Activated CD4-positive, CD25-positive, alpha-beta regulatory T cell (primary cell): ENCODE measurements around the gene CACNA1B.
"Not testable (repeated sequence)": the region's sequence is repeated elsewhere in the genome, so short reads cannot be mapped to it uniquely, and the experiment has no call there.

ENCODE experiments used
- DNase-seq, 4 experiments: peaks; one replicate each; lab custom pipeline; 2025; lab: John Stamatoyannopoulos, UW

The CACNA1B gene

DNA sequence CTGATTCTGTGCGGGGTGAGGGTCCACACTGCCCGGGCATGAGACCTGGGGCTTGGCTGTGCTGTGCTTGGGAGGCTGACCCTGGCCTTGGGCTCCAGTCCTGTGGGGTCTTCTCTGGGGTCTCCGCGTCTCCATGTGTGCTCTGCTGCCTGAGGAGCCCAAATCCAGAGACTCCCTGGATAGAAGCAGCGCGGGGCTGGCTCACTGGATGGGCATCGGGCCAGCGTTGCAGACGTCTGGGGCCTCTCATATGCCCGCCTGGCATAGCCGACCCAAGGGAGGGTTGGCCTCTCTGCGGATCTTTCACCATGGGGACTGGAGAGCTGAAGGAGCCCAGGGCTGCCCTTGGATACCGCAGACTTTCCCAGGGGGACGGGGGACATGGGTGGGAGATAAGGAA is 12.4 kb downstream of the CACNA1B start:
- not testable (repeated sequence) for DNase-seq

DNA sequence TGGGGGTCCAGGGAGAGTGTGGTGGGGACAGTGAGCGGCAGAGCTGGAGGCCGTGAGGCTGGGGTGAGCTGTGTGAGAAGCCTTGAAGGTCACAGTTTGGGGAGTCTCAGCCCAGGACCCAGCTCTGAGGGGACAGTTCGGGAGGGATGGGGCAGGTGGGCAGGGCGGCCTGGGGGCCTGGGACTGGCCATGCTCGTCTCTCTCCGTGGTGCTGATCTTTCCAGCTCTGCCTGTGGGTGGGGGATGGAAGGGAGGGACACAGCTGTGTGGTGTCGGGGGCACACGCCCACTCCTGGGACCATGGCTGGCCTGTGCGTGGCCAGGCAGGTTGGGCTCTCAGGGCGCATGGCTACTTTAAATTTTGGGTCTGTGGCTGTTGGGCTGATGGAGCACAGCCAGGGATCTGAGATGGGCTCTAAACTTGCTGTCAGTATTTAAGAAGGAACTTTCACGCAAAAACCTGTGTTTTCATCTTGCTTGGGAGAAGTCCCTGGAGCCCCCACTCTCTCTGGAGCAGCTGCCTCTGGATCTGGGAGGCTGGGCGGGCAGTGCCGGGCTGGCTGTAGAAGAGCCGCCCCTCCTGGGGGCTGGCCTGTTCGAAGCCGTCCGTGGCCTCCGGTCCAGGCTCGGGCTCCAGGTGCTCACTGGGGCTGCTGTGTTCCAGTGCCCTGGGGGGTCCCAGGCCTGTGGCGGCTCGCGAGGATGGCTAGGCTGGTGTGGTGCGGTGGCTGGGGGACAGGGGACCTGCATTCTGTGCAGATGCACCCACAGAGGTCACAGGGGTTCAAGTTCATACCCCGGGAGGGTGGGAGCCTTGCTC is 13.4 kb downstream of the CACNA1B start:
- not testable (repeated sequence) for DNase-seq

- DNase-seq: no peak
Measured at GRCh38 chr9:137891588-137892423, 14.2 kb downstream of the CACNA1B start.

DNA sequence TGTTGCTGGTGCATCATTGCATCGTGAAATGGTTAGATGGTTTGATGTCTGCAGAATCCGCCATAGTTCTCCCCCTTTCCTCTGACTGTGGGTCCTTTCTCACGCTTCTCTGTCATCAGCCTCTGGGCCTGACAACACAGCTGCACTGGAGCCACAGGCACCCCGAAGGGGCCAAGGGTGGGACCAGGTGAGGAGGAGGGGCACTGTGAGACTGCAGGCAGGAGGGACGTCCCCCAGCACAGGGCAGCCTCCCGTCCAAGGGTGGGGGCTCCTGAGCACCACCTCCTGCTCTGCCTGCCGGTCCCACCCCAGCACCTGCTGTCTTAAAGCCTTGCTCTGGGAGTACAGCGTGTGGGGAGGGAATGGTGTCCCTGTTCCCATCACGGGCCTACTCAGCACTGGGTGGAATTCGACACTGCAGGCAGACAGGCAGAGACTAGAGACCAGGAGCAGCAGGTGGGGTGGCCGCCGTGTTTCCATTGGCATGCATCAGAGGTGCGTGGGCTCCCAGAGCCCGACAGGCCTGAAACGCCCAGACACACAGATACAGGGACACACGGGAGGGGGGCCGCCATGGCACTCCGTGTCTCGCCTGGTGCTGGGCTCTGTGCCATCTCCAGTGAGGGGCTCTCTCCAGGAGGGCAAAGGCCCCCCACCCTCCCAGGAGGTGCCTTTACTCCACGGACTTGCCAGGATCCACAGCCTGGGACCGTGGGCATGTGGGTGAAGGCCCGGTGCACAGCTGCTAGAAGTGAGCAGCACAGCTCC is 15.0 kb downstream of the CACNA1B start:
- DNase-seq: no peak

DNA sequence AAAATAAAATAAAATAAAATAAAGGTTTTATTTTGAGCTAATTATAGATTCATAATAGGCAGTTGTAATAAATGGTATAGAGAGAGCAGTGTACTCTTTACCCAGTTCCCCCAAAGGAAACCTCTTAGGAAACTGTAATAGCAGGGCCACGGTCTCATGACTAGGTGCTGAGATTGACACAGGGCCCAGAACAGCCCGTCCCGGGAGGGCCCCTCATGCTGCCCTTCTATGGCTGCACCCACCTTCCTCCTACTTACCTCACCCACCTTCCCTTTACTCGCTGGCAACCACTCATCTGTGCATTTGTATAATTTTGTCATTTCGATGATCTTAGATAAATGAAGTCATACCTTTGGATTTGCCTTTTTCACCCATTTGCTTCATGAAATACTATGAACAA is 16.1 kb downstream of the CACNA1B start:
- no peak for DNase-seq

DNA sequence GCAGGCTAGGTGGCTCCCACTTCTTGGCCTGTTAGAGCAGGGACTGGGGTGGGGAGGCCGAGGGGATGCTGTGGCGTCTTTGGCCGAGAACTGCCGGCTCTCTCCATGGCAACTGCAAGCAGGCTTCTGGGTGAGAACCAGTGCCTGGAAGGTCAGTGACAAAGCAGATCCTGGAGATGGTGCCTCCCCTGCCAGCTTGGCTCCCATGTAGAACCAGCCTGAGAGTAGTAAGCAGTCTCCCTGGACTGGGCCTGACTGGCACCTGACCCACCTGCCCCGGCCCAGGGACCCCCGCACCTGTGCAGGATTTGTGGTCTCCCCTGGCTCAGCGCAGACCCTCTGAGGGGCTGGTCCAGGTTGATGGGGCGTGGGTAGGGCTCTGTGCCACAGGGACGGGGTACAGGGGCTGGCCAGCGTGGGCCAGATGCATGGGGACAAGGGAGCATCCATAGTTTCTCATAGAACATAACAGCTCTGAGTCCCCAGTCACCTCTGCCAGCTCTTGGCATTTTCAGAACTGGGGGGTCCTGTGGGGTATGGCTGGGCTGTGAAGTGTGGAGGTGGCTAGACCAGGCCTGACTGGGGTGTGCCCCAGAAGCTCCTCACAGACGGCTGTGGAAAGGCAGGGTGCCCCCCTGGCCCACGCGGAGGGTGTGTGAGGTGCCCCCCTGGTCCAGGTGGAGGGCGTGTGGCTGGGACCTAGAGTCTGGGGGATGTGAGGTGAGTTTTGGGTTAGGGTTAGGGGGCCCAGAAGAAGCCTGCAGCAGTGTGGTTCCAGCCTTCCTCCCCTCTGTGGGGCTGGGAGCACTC is 22.2 kb downstream of the CACNA1B start:
- no peak for DNase-seq

DNA sequence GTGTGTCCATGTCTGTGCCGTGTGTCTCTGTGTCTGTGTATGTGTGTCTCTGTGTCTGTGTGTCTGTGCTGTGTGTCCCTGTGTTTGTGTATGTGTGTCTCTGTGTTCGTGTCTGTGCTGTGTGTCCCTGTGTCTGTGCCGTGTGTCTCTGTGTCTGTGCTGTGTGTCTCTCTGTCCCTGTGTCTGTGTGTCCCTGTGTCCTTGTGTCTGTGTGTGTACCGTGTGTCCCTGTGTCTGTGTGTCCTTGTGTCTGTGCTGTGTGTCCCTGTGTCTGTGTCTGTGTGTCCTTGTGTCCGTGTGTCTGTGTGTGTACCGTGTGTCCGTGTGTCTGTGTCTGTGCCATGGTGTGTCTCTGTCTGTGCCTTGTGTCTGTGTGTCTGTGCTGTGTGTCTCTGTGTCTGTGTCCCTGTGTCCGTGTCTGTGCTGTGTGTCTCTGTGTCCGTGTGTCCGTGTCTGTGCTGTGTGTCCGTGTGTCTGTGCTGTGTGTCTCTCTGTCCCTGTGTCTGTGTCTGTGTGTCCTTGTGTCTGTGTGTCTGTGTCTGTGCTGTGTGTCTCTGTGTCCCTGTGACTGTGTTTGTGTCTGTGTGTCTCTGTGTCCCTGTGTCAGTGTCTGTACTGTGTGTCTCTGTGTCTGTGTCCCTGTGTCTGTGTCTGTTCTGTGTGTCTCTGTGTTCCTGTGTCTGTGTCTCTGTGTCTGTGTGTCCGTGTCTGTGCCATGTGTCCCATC is 23.2 kb downstream of the CACNA1B start:
- no peak for DNase-seq

GRCh38 chr9:137902646-137903045 is 25.1 kb downstream of the CACNA1B start:
- no peak for DNase-seq

DNA sequence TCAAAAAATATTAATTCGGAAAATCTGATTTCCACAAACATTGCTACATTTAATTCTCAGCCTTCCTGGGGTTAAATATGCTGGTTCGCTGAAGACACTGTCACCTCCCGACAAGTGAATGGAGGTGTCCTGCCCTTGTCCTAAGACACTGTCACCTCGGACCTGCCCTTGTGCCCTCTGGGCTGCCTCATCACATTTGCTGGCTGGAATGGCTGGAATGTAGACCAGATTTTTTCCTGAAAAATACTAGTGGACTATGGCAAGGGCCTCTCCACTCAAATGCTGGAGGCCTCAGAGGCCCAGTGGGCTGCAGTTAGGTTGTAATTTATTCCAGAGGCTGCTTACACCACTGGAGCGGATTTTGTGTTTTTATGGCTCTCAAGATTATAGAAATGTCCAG is 28.2 kb downstream of the CACNA1B start:
- no peak for DNase-seq

GRCh38 chr9:137907776-137908175 is 30.2 kb downstream of the CACNA1B start:
- no peak for DNase-seq

GRCh38 chr9:137912671-137913070 is 35.1 kb downstream of the CACNA1B start:
- DNase-seq: no peak

GRCh38 chr9:137913132-137913531 is 35.5 kb downstream of the CACNA1B start:
- DNase-seq: no peak

DNA sequence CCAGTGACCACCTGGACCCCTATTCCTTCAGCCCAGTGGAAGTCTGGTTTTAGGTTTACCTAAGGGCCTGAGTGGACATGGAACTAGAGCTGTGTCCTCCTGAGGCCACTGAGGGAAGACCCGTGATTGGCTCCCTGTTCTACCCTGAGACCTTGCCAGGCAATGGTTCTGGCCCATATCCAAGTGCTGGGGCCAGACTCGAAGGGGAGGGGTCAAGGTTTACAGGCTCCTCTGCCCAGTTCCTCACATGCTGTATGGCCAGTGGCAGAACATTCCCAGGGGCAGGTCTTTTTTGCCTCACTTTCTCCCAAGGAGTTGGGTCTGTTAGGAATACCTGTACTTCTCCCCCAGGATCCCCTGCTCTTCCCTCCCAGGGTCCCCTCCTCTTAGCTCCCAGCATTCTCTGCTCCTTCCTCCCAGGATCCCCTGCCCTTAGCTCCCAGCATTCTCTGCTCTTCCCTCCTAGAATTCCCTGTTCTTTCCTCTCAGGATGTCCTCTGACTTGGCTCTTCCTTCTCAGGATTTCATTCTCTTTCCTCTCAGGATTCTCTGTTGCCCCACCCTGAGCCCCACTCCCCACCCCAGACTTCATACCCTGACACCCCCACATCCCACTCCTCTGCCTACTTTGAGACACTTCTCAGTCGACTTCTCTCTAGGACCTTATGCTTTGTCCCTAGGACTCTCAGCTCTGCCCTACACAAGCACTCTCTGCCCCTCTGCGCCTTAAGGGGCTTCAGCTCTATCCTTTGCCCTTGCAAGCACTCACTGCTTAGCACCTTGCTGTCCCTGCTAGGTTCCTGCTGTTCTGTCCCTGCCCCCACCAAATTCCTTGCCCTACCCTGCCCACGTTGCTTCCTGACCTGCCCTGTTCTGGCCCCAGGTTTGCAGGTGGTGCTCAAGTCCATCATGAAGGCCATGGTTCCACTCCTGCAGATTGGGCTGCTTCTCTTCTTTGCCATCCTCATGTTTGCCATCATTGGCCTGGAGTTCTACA is 36.5 kb downstream of the CACNA1B start:
- no peak for DNase-seq

DNA sequence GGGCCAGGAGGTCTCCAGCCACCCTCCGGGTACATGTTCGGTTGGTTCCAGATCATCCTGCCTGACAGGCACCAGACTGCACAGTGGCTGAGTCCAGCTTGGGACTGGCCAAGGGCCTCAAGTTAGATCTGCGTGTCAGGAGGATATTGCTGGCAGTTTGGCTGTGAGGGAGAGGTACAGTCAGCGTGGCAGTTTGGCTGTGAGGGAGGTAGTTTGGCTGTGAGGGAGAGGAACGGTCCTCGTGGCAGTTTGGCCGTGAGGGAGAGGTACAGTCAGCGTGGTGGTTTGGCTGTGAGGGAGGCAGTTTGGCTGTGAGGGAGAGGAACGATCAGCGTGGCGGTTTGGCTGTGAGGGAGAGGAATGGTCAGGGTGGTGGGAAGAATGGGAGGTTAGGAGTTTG is 39.0 kb downstream of the CACNA1B start:
- DNase-seq: no peak

- no peak for DNase-seq
Measured at GRCh38 chr9:137917116-137917515, 39.5 kb downstream of the CACNA1B start.

GRCh38 chr9:137917795-137918194 is 40.2 kb downstream of the CACNA1B start:
- no peak for DNase-seq

- no peak for DNase-seq
Measured at GRCh38 chr9:137918331-137919094, 40.9 kb downstream of the CACNA1B start.

GRCh38 chr9:137919095-137919465 is 41.5 kb downstream of the CACNA1B start:
- no peak for DNase-seq

DNA sequence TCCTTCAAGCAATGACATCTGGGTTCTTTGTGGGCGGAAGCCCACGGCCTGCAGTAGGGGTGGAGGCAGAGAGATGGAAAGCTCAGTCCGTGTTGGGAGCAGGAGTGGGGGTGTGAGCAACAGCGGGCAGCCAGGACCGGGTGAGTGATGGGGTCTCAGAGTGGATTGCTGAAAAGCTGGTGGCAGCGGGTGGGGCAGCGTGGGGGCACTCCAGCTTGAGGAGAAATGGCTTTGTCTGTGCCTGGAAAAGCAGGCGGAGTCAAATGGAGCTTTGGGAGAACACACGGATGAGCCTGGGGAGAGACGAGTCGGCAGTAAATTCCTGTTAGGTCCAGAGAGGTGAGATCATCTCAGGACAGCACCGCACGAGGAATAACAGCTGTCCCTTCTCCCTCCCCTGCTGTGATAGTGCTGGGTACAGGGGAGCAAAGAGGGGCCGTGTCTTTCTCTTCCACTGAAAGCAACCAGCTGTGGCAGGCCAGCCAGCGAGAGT is 42.1 kb downstream of the CACNA1B start:
- no peak for DNase-seq
